GM23338 (cell line): ENCODE results near the gene NIFK. TPM values are rescaled to one million over a fixed set of nuclear protein-coding genes. Genes with fewer than 3 reads are reported as not detected.

ENCODE experiments used
- ATAC-seq: fragments of 200-7000 bp; cut with Tn5 transposase; 3 replicates; pipeline ENCODE4 v1.9.1; 2020
- DNase-seq: peaks from one replicate; pipeline ENCODE4 v3.0.0-alpha.2; 2015; ENCODE audit warnings: low spot score
- H2AFZ ChIP-seq: fragments of 200-600 bp; sonication (generic); 2 replicates; pipeline ENCODE4 v1.8.0; 2016; ENCODE audit warnings: antibody characterized with exemption, mild to moderate bottlenecking, moderate library complexity
- H3F3A ChIP-seq: fragments of 200-600 bp; sonication (generic); replicated peaks from 2 replicates; pipeline ENCODE4 v1.8.0; 2017; ENCODE audit warnings: antibody characterized with exemption, mixed run types, low read depth
- H3K27ac ChIP-seq: fragments of 200-600 bp; sonication (generic); 2 replicates; pipeline ENCODE4 v1.6.1; 2016; ENCODE audit warnings: low read depth
- H3K27me3 ChIP-seq: fragments of 200-600 bp; sonication (generic); 2 replicates; pipeline ENCODE4 v1.8.0; 2016; ENCODE audit warnings: mild to moderate bottlenecking, mixed run types, moderate library complexity; ENCODE audit not compliant: insufficient read depth
- H3K36me3 ChIP-seq: fragments of 200-600 bp; sonication (generic); 2 replicates; pipeline ENCODE4 v1.8.0; 2016; ENCODE audit warnings: mild to moderate bottlenecking; ENCODE audit not compliant: insufficient read depth
- H3K4me1 ChIP-seq: fragments of 200-600 bp; sonication (generic); 2 replicates; pipeline ENCODE4 v1.8.0; 2016; ENCODE audit warnings: mild to moderate bottlenecking, moderate library complexity; ENCODE audit not compliant: insufficient read depth
- H3K4me2 ChIP-seq: fragments of 200-600 bp; sonication (generic); 2 replicates; pipeline ENCODE4 v1.7.1; 2017; ENCODE audit warnings: mixed run types
- H3K4me3 ChIP-seq: fragments of 200-600 bp; sonication (generic); 2 replicates; pipeline ENCODE4 v1.6.1; 2016; ENCODE audit warnings: mixed run types
- H3K79me2 ChIP-seq: fragments of 200-600 bp; sonication (generic); replicated peaks from 2 replicates; pipeline ENCODE4 v1.8.0; 2017; ENCODE audit warnings: mild to moderate bottlenecking; ENCODE audit not compliant: insufficient read depth
- H3K9me2 ChIP-seq: fragments of 200-600 bp; sonication (generic); 2 replicates; pipeline ENCODE4 v1.8.0; 2017; ENCODE audit not compliant: insufficient read depth
- H4K20me1 ChIP-seq: fragments of 200-600 bp; sonication (generic); replicated peaks from 2 replicates; pipeline ENCODE4 v1.8.0; 2017; ENCODE audit warnings: mild to moderate bottlenecking; ENCODE audit not compliant: insufficient read depth
- H3K27ac Mint-ChIP-seq: 2 replicates; pipeline ENCODE4 v1.8.0; 2020; ENCODE audit warnings: inconsistent platforms, mild to moderate bottlenecking, moderate library complexity, mixed read lengths
- H3K27me3 Mint-ChIP-seq: 3 replicates; pipeline ENCODE4 v1.8.0; 2022; ENCODE audit warnings: low read depth, mild to moderate bottlenecking, moderate library complexity, mixed read lengths, inconsistent platforms; ENCODE audit not compliant: insufficient read depth, poor library complexity
- H3K36me3 Mint-ChIP-seq: 3 replicates; pipeline ENCODE4 v1.8.0; 2021; ENCODE audit warnings: low read depth, mild to moderate bottlenecking, inconsistent platforms, moderate library complexity, mixed read lengths
- H3K4me1 Mint-ChIP-seq: 3 replicates; pipeline ENCODE4 v1.8.0; 2020; ENCODE audit warnings: mild to moderate bottlenecking, inconsistent platforms, mixed read lengths
- H3K4me3 Mint-ChIP-seq: 3 replicates; pipeline ENCODE4 v1.8.0; 2021; ENCODE audit warnings: moderate library complexity, mild to moderate bottlenecking, inconsistent platforms, mixed read lengths
- H3K9me3 Mint-ChIP-seq: 3 replicates; pipeline ENCODE4 v1.8.0; 2020; ENCODE audit warnings: moderate library complexity, mild to moderate bottlenecking, inconsistent platforms, mixed read lengths
- CREB1 ChIP-seq: fragments of 250-450 bp; sonication (Bioruptor Pico); IDR thresholded peaks from 2 replicates; pipeline ENCODE4 v1.5.0; 2020; ENCODE audit warnings: low read depth, mild to moderate bottlenecking, moderate library complexity
- EZH2 ChIP-seq: fragments of 200-600 bp; sonication (generic); IDR thresholded peaks from one replicate; pipeline ENCODE4 v1.8.0; 2017; ENCODE audit warnings: antibody characterized with exemption, mild to moderate bottlenecking, low read depth; ENCODE audit not compliant: unreplicated experiment
- POLR2AphosphoS5 ChIP-seq: IDR thresholded peaks from 2 replicates; pipeline ENCODE4 v1.6.1; 2016; ENCODE audit warnings: antibody characterized with exemption, low read depth
- STAT1 ChIP-seq: IDR thresholded peaks from one replicate; pipeline ENCODE4 v1.6.1; 2016; ENCODE audit warnings: antibody characterized with exemption; ENCODE audit not compliant: unreplicated experiment
- ZNF331 ChIP-seq: fragments of 250-450 bp; sonication (Bioruptor Pico); IDR thresholded peaks from 2 replicates; pipeline ENCODE4 v1.5.0; 2020; ENCODE audit warnings: low read depth, mild to moderate bottlenecking, moderate library complexity
- polyA plus RNA-seq: library from polyadenylated mRNA; unstranded; fragments of >200 nt; fragmentation: Nextera tagmentation; extraction: Ambion mirVana; gene quantifications from 2 replicates; pipeline ENCODE4 v1.2.1, GENCODE V29; 2016
- total RNA-seq: library from RNA; depleted of rRNA; stranded (reverse); fragments of >200 nt; shearing (Covaris generic); gene quantifications from 2 replicates; pipeline ENCODE4 v1.2.3, GENCODE V29; 2014
- TF ChIP-seq, protein P1 (sequence below): IDR thresholded peaks from one replicate; pipeline ENCODE4 v1.6.1; 2018; ENCODE audit warnings: antibody characterized with exemption; ENCODE audit not compliant: unreplicated experiment
- TF ChIP-seq, protein P2 (sequence below): IDR thresholded peaks from 2 replicates; pipeline ENCODE4 v1.6.1; 2016; ENCODE audit warnings: antibody characterized with exemption
- TF ChIP-seq, protein P3 (sequence below): fragments of 250-450 bp; sonication (Bioruptor Pico); IDR thresholded peaks from 2 replicates; pipeline ENCODE4 v1.5.0; 2020; ENCODE audit warnings: mild to moderate bottlenecking, moderate library complexity

Gene NIFK
- total and polyA plus RNA-seq, 2 experiments from 2014 or later: 106 to 289 TPM

DNA sequence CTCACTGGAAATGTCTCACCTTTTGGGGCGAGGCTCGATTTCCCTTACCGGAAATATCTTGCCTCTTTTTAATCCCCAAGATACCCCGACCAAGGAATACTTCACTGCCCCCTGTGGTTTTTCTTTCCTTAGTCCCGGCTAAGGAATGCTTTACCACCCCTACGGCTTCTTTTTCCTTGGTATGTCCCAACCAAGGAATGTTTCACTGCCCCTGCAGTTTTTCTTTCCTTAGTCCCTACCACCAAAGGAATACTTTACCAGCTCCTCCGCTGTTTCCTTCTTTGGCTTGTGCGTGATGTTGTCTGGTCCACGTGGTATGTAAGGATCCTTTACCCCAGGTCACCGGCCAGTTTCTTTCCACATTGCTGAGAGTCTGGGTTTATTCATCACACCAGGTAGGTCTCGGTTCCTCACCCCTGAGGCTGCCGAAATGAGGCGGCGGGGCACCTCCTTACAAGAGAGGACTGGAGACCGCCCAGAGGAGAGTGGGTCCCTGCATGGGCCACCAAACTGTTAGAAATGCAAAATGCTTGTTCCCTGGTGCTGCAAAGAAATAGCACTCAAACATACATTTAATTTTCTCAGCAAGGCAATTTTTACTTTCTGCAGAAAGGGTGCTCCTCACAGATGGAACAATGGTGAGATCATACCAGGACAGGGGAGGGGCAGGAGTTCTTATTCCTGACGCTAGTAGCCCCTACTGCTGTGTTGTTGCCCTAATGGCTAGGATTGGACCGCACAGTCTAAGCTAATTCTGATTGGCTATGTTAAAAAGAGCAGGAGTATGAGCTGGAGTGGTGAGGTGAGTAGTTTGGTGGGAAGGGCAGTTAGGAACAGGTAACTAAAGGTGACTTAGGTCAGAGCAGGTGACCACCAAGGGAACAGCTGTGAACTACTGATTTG lies 54.0 kb downstream of the NIFK start:
- TF ChIP-seq, protein P1, sequence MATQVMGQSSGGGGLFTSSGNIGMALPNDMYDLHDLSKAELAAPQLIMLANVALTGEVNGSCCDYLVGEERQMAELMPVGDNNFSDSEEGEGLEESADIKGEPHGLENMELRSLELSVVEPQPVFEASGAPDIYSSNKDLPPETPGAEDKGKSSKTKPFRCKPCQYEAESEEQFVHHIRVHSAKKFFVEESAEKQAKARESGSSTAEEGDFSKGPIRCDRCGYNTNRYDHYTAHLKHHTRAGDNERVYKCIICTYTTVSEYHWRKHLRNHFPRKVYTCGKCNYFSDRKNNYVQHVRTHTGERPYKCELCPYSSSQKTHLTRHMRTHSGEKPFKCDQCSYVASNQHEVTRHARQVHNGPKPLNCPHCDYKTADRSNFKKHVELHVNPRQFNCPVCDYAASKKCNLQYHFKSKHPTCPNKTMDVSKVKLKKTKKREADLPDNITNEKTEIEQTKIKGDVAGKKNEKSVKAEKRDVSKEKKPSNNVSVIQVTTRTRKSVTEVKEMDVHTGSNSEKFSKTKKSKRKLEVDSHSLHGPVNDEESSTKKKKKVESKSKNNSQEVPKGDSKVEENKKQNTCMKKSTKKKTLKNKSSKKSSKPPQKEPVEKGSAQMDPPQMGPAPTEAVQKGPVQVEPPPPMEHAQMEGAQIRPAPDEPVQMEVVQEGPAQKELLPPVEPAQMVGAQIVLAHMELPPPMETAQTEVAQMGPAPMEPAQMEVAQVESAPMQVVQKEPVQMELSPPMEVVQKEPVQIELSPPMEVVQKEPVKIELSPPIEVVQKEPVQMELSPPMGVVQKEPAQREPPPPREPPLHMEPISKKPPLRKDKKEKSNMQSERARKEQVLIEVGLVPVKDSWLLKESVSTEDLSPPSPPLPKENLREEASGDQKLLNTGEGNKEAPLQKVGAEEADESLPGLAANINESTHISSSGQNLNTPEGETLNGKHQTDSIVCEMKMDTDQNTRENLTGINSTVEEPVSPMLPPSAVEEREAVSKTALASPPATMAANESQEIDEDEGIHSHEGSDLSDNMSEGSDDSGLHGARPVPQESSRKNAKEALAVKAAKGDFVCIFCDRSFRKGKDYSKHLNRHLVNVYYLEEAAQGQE: no peak
- TF ChIP-seq ZNF331 (CRISPR knock-in tag): 0 out of 2 replicates have a peak, but pooled peaks have one; percentile 9
- Histone ChIP-seq H2AFZ (no peak overlapping the region), H3K4me3 (no peak overlapping the region; the same call in 1 of the 2 replicates), H3K4me1 (peaks cover 42% of the 10 kb centered on the region), H3K27me3 (peaks cover 19% of the 10 kb centered on the region), H3K36me3 (peaks cover 15% of the 10 kb centered on the region; the same call in 1 of the 2 replicates), H4K20me1 (no peaks in the 10 kb centered on the region), H3K79me2 (no peaks in the 10 kb centered on the region), H3K4me2 (no peak overlapping the region), H3F3A (0 out of 2 replicates have a peak, but pooled peaks cover 5% of the 10 kb centered on the region), H3K27ac (no peak overlapping the region), H3K9me2 (no peaks in the 10 kb centered on the region)
- peaks cover 61% of the 10 kb centered on the region for H3K36me3 Mint-ChIP-seq
- H3K9me3 Mint-ChIP-seq: peaks cover 64% of the 10 kb centered on the region
- H3K4me3 Mint-ChIP-seq: peak overlapping the region; percentile 40
- peaks cover 22% of the 10 kb centered on the region for H3K27me3 Mint-ChIP-seq
- ATAC-seq (no peak), DNase-seq (no peak)
- H3K4me1 Mint-ChIP-seq: peaks cover 29% of the 10 kb centered on the region
- H3K27ac Mint-ChIP-seq: no peak overlapping the region

DNA sequence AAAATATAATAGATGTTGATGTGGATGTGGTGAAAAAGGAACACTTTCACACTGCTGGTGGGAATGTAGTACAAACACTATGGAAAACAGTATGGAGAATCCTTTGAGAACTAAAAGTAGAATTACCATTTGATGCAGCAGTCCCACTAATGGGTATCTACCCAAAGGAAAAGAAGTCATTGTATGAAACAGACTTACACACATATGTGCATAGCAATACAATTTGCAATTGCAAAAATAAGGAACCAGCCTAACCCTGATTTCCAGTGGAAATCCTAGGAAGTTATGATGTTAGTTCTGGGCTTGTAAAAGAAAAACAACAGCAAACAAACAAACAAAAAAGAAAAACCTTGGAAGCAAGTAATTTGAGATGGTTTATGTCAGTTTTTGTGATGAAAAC lies 58.8 kb downstream of the NIFK start:
- H3K27me3 Mint-ChIP-seq: peaks cover 15% of the 10 kb centered on the region
- H3K36me3 Mint-ChIP-seq: peaks cover 59% of the 10 kb centered on the region
- Histone ChIP-seq H3K27me3 (peaks cover 17% of the 10 kb centered on the region), H3K4me3 (no peak overlapping the region), H3K4me2 (no peak overlapping the region), H3K79me2 (no peaks in the 10 kb centered on the region), H4K20me1 (no peaks in the 10 kb centered on the region), H3K4me1 (peaks cover 16% of the 10 kb centered on the region; the same call in 1 of the 2 replicates), H3F3A (no peaks in the 10 kb centered on the region), H3K36me3 (peaks cover 11% of the 10 kb centered on the region; the same call in 1 of the 2 replicates), H3K27ac (no peak overlapping the region), H2AFZ (no peak overlapping the region), H3K9me2 (no peaks in the 10 kb centered on the region)
- ATAC-seq (no peak), DNase-seq (no peak)
- H3K27ac Mint-ChIP-seq: no peak overlapping the region
- peaks cover 13% of the 10 kb centered on the region for H3K4me1 Mint-ChIP-seq
- no peak overlapping the region for H3K4me3 Mint-ChIP-seq
- H3K9me3 Mint-ChIP-seq: peaks cover 86% of the 10 kb centered on the region
- TF ChIP-seq POLR2AphosphoS5 (no peak), CREB1 (CRISPR knock-in tag) (no peak), EZH2 (no peak), STAT1 (no peak)
- TF ChIP-seq, protein P2, sequence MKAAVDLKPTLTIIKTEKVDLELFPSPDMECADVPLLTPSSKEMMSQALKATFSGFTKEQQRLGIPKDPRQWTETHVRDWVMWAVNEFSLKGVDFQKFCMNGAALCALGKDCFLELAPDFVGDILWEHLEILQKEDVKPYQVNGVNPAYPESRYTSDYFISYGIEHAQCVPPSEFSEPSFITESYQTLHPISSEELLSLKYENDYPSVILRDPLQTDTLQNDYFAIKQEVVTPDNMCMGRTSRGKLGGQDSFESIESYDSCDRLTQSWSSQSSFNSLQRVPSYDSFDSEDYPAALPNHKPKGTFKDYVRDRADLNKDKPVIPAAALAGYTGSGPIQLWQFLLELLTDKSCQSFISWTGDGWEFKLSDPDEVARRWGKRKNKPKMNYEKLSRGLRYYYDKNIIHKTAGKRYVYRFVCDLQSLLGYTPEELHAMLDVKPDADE: no peak
- TF ChIP-seq, protein P3, sequence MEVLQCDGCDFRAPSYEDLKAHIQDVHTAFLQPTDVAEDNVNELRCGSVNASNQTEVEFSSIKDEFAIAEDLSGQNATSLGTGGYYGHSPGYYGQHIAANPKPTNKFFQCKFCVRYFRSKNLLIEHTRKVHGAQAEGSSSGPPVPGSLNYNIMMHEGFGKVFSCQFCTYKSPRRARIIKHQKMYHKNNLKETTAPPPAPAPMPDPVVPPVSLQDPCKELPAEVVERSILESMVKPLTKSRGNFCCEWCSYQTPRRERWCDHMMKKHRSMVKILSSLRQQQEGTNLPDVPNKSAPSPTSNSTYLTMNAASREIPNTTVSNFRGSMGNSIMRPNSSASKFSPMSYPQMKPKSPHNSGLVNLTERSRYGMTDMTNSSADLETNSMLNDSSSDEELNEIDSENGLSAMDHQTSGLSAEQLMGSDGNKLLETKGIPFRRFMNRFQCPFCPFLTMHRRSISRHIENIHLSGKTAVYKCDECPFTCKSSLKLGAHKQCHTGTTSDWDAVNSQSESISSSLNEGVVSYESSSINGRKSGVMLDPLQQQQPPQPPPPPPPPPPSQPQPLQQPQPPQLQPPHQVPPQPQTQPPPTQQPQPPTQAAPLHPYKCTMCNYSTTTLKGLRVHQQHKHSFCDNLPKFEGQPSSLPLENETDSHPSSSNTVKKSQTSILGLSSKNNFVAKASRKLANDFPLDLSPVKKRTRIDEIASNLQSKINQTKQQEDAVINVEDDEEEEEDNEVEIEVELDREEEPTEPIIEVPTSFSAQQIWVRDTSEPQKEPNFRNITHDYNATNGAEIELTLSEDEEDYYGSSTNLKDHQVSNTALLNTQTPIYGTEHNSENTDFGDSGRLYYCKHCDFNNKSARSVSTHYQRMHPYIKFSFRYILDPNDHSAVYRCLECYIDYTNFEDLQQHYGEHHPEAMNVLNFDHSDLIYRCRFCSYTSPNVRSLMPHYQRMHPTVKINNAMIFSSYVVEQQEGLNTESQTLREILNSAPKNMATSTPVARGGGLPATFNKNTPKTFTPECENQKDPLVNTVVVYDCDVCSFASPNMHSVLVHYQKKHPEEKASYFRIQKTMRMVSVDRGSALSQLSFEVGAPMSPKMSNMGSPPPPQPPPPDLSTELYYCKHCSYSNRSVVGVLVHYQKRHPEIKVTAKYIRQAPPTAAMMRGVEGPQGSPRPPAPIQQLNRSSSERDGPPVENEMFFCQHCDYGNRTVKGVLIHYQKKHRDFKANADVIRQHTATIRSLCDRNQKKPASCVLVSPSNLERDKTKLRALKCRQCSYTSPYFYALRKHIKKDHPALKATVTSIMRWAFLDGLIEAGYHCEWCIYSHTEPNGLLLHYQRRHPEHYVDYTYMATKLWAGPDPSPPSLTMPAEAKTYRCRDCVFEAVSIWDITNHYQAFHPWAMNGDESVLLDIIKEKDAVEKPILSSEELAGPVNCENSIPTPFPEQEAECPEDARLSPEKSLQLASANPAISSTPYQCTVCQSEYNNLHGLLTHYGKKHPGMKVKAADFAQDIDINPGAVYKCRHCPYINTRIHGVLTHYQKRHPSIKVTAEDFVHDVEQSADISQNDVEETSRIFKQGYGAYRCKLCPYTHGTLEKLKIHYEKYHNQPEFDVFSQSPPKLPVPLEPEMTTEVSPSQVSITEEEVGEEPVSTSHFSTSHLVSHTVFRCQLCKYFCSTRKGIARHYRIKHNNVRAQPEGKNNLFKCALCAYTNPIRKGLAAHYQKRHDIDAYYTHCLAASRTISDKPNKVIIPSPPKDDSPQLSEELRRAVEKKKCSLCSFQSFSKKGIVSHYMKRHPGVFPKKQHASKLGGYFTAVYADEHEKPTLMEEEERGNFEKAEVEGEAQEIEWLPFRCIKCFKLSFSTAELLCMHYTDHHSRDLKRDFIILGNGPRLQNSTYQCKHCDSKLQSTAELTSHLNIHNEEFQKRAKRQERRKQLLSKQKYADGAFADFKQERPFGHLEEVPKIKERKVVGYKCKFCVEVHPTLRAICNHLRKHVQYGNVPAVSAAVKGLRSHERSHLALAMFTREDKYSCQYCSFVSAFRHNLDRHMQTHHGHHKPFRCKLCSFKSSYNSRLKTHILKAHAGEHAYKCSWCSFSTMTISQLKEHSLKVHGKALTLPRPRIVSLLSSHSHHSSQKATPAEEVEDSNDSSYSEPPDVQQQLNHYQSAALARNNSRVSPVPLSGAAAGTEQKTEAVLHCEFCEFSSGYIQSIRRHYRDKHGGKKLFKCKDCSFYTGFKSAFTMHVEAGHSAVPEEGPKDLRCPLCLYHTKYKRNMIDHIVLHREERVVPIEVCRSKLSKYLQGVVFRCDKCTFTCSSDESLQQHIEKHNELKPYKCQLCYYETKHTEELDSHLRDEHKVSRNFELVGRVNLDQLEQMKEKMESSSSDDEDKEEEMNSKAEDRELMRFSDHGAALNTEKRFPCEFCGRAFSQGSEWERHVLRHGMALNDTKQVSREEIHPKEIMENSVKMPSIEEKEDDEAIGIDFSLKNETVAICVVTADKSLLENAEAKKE (CRISPR knock-in tag): no peak
